Breast epithelium (tissue), 3 donors: ENCODE data around the gene GMDS.

ENCODE experiments used
- CTCF ChIP-seq, 3 donors: fragments of 450-650 bp; IDR thresholded peaks; one replicate each; pipeline ENCODE4 v1.5.1; 2016 to 2017; ENCODE audit warnings: antibody characterized with exemption in 3 of 3, mild to moderate bottlenecking in 3 of 3, moderate library complexity in 3 of 3
- POLR2AphosphoS5 ChIP-seq, 3 donors: sonication (generic); formaldehyde crosslinking; IDR thresholded peaks; one replicate each; pipeline ENCODE4 v1.6.1; 2017; ENCODE audit warnings: antibody characterized with exemption in 3 of 3

DNA sequence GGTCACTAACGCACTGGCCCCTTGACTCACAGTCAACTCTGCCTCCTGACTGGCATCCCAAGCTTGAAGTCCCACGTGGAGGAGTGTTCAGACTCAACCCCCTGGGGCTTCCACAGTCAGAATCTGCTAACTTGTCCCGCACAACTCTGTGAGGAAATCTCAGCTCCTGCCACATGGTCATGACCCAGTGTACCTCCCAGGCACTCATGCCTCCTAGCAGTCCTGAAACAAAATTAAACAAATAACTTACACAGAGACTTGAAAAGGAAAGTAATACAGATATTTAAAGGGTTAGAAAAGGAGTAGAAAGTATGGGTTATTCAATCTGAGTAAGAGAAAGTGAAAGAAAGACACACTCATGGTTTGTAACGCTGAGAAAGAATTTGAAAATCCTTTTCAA, 134.9 kb downstream of the GMDS start:
- TF ChIP-seq POLR2AphosphoS5 (IDR thresholded peaks at IDR 0.05) (no peak), CTCF (IDR thresholded peaks at IDR 0.05) (no peak)
